IMR-90 (cell line): Measurements from ENCODE around the gene GPC5. TPM values are rescaled to one million over a fixed set of nuclear protein-coding genes. Genes with fewer than 3 reads are reported as not detected.

ENCODE experiments used
- ATAC-seq: fragments of 200-7000 bp; cut with Tn5 transposase; 2 replicates; pipeline ENCODE4 v1.9.1; 2020; ENCODE audit warnings: low read depth, mild to moderate bottlenecking, moderate library complexity
- BruUV-seq: library from RNA; stranded (reverse); fragments of 400-500 nt; replicated peaks from 2 replicates; lab custom pipeline; 2021; lab: Mats Ljungman, UMichigan
- CTCF ChIA-PET: fragments of 300-600 bp; formaldehyde crosslinking; extraction: SDS; loops from one replicate; lab custom pipeline; 2021; ENCODE audit warnings: antibody characterized with exemption; lab: Yijun Ruan, JAX
- POLR2A ChIA-PET: fragments of 300-600 bp; sonication (Branson Sonifier 250); formaldehyde crosslinking; loops from one replicate; lab custom pipeline; 2022; ENCODE audit warnings: antibody characterized with exemption; ENCODE audit not compliant: unreplicated experiment; lab: Charles Lee
- DNase-seq: peaks from one replicate; pipeline ENCODE4 v3.0.0; 2013
- H2AFZ ChIP-seq: replicated peaks from 2 replicates; pipeline ENCODE3; 2013; ENCODE audit warnings: low read length, mild to moderate bottlenecking; ENCODE audit not compliant: poor library complexity
- H2AK5ac ChIP-seq: 2 replicates; pipeline ENCODE4 v1.6.1; 2013; ENCODE audit warnings: low read depth, low read length, inconsistent platforms
- H2AK9ac ChIP-seq: replicated peaks from 2 replicates; pipeline ENCODE3; 2013; ENCODE audit warnings: mild to moderate bottlenecking, low read depth, low read length, moderate library complexity; ENCODE audit not compliant: poor library complexity
- H2BK120ac ChIP-seq: 2 replicates; pipeline ENCODE4 v1.6.1; 2013; ENCODE audit warnings: low read depth, low read length, inconsistent platforms
- H2BK15ac ChIP-seq: 3 replicates; pipeline ENCODE4 v1.6.1; 2013; ENCODE audit warnings: low read depth, low read length, inconsistent platforms
- H2BK20ac ChIP-seq: 2 replicates; pipeline ENCODE4 v1.6.1; 2013; ENCODE audit warnings: low read depth, mild to moderate bottlenecking, inconsistent platforms, low read length, moderate library complexity
- H2BK5ac ChIP-seq: 2 replicates; pipeline ENCODE4 v1.6.1; 2013; ENCODE audit warnings: mild to moderate bottlenecking, low read depth, low read length, inconsistent platforms; ENCODE audit not compliant: poor library complexity, severe bottlenecking
- H3K14ac ChIP-seq: replicated peaks from 2 replicates; pipeline ENCODE4 v1.6.1; 2013; ENCODE audit warnings: low read depth, low read length, inconsistent platforms
- H3K18ac ChIP-seq: 2 replicates; pipeline ENCODE4 v1.6.1; 2013; ENCODE audit warnings: low read depth, low read length, control low read depth
- H3K23ac ChIP-seq: 2 replicates; pipeline ENCODE4 v1.6.1; 2013; ENCODE audit warnings: low read depth, low read length, inconsistent platforms
- H3K27ac ChIP-seq: 2 replicates; pipeline ENCODE4 v1.5.1; 2013; ENCODE audit warnings: mild to moderate bottlenecking, control low read depth, low read length; ENCODE audit not compliant: insufficient read depth
- H3K27me3 ChIP-seq: 2 replicates; pipeline ENCODE4 v1.6.1; 2013; ENCODE audit warnings: low read length; ENCODE audit not compliant: control insufficient read depth, insufficient read depth
- H3K36me3 ChIP-seq: 2 replicates; pipeline ENCODE4 v1.6.1; 2013; ENCODE audit warnings: low read length, mixed read lengths; ENCODE audit not compliant: control insufficient read depth, insufficient read depth
- H3K4ac ChIP-seq: 2 replicates; pipeline ENCODE4 v1.6.1; 2013; ENCODE audit warnings: low read depth, low read length, inconsistent platforms
- H3K4me1 ChIP-seq: 2 replicates; pipeline ENCODE4 v1.6.1; 2013; ENCODE audit warnings: low read length, mixed read lengths; ENCODE audit not compliant: control insufficient read depth, insufficient read depth
- H3K4me2 ChIP-seq: 2 replicates; pipeline ENCODE4 v1.6.1; 2013; ENCODE audit warnings: low read depth, mild to moderate bottlenecking, control low read depth, low read length, moderate library complexity
- H3K4me3 ChIP-seq: 2 replicates; pipeline ENCODE4 v1.5.1; 2013; ENCODE audit warnings: low read depth, mild to moderate bottlenecking, control low read depth, low read length, moderate library complexity; ENCODE audit not compliant: insufficient read depth
- H3K56ac ChIP-seq: 2 replicates; pipeline ENCODE4 v1.6.1; 2013; ENCODE audit warnings: low read length, inconsistent platforms; ENCODE audit not compliant: insufficient read depth; ENCODE audit errors: extremely low read depth
- H3K79me1 ChIP-seq, 2 experiments: 2 replicates each; pipeline ENCODE4 v1.6.1; 2013; ENCODE audit warnings: low read length in 2 of 2, inconsistent platforms in 1 of 2, low read depth in 1 of 2
- H3K9ac ChIP-seq: 2 replicates; pipeline ENCODE4 v1.6.1; 2013; ENCODE audit warnings: low read depth, low read length, control low read depth
- H3K9me1 ChIP-seq: 2 replicates; pipeline ENCODE4 v1.6.1; 2013; ENCODE audit warnings: low read length, inconsistent platforms; ENCODE audit not compliant: insufficient read depth
- H3K9me3 ChIP-seq: 2 replicates; pipeline ENCODE4 v1.6.1; 2013; ENCODE audit warnings: low read length; ENCODE audit not compliant: control insufficient read depth, insufficient read depth
- H4K20me1 ChIP-seq: 2 replicates; pipeline ENCODE4 v1.6.1; 2013; ENCODE audit warnings: low read length, inconsistent platforms; ENCODE audit not compliant: insufficient read depth
- H4K5ac ChIP-seq: 2 replicates; pipeline ENCODE4 v1.6.1; 2013; ENCODE audit warnings: mild to moderate bottlenecking, low read depth, low read length, control low read depth
- H4K8ac ChIP-seq, 2 experiments: 2 replicates each; pipeline ENCODE4 v1.6.1; 2013; ENCODE audit warnings: low read depth in 2 of 2, low read length in 2 of 2, control low read depth in 1 of 2, inconsistent platforms in 1 of 2
- H4K91ac ChIP-seq: 2 replicates; pipeline ENCODE4 v1.6.1; 2013; ENCODE audit warnings: low read depth, low read length, inconsistent platforms; ENCODE audit not compliant: insufficient read depth
- BHLHE40 ChIP-seq: fragments of 150-350 bp; IDR thresholded peaks from 2 replicates; pipeline ENCODE4 v1.6.1; 2016; ENCODE audit warnings: mild to moderate bottlenecking, low read depth, low read length
- CEBPB ChIP-seq: IDR thresholded peaks from 2 replicates; pipeline ENCODE4 v1.6.1; 2012; ENCODE audit warnings: low read depth, low read length, improper control_type of control experiment
- CHD1 ChIP-seq: IDR thresholded peaks from 2 replicates; pipeline ENCODE4 v1.6.1; 2012; ENCODE audit warnings: low read depth, low read length, improper control_type of control experiment
- ELK1 ChIP-seq: fragments of 150-350 bp; IDR thresholded peaks from 2 replicates; pipeline ENCODE4 v1.6.1; 2016; ENCODE audit warnings: low read depth, mild to moderate bottlenecking, low read length, moderate library complexity, borderline replicate concordance
- FOS ChIP-seq: fragments of 150-350 bp; IDR thresholded peaks from 2 replicates; pipeline ENCODE4 v1.6.1; 2016; ENCODE audit warnings: low read depth, low read length
- MAFK ChIP-seq: IDR thresholded peaks from 2 replicates; pipeline ENCODE4 v1.6.1; 2012; ENCODE audit warnings: low read depth, low read length, improper control_type of control experiment
- MAZ ChIP-seq: IDR thresholded peaks from 2 replicates; pipeline ENCODE4 v1.6.1; 2012; ENCODE audit warnings: low read depth, mild to moderate bottlenecking, low read length, improper control_type of control experiment, moderate library complexity, borderline replicate concordance
- MXI1 ChIP-seq: IDR thresholded peaks from 2 replicates; pipeline ENCODE4 v1.6.1; 2012; ENCODE audit warnings: low read depth, mild to moderate bottlenecking, low read length, moderate library complexity, borderline replicate concordance
- NFE2L2 ChIP-seq: fragments of 150-350 bp; IDR thresholded peaks from 2 replicates; pipeline ENCODE4 v1.6.1; 2016; ENCODE audit warnings: low read depth, mild to moderate bottlenecking, low read length
- POLR2A ChIP-seq: IDR thresholded peaks from 2 replicates; pipeline ENCODE4 v1.6.1; 2012; ENCODE audit warnings: mild to moderate bottlenecking, low read depth, low read length
- RAD21 ChIP-seq: IDR thresholded peaks from 2 replicates; pipeline ENCODE4 v1.6.1; 2012; ENCODE audit warnings: low read length, improper control_type of control experiment
- RCOR1 ChIP-seq: IDR thresholded peaks from 2 replicates; pipeline ENCODE4 v1.6.1; 2012; ENCODE audit warnings: mild to moderate bottlenecking, low read length, improper control_type of control experiment; ENCODE audit not compliant: insufficient replicate concordance
- RFX5 ChIP-seq: IDR thresholded peaks from 2 replicates; pipeline ENCODE4 v1.8.0; 2012; ENCODE audit warnings: low read depth, mild to moderate bottlenecking, low read length, moderate library complexity
- SMC3 ChIP-seq: fragments of 150-350 bp; IDR thresholded peaks from 2 replicates; pipeline ENCODE4 v1.6.1; 2016; ENCODE audit warnings: low read depth, mild to moderate bottlenecking, antibody characterized with exemption, low read length, moderate library complexity
- USF2 ChIP-seq: fragments of 150-350 bp; IDR thresholded peaks from 2 replicates; pipeline ENCODE4 v1.6.1; 2017; ENCODE audit warnings: mild to moderate bottlenecking, antibody characterized with exemption, low read length, low read depth
- WGBS, 2 experiments: methylation state at CpG; one replicate each; pipeline versions ENCODE4 v1.1.5 to v1.1.7; 2013; ENCODE audit warnings: missing lambda C conversion rate in 2 of 2; ENCODE audit not compliant: insufficient read length in 1 of 2; ENCODE audit errors: extremely low coverage in 2 of 2; 5-methylcytosine and 5-hydroxymethylcytosine counted together
- dilution Hi-C: fragments of 300-500 bp; cut with HindIII; formaldehyde crosslinking; loops from one replicate; pipeline ENCODE4 v1.14.3; 2018; ENCODE audit warnings: low sequenced_read_pairs; ENCODE audit not compliant: unreplicated experiment
- in situ Hi-C: fragments of 300-500 bp; cut with MboI; formaldehyde crosslinking; loops from 3 replicates; pipeline ENCODE4 v1.14.3; 2019; ENCODE audit warnings: low sequenced_read_pairs, inconsistent platforms, mixed read lengths
- intact Hi-C: fragments of 100-400 bp; cut with micrococcal nuclease; formaldehyde crosslinking; loops from 2 replicates; pipeline ENCODE4 v1.10.0; 2022
- polyA plus RNA-seq, 3 experiments: library from polyadenylated mRNA; depleted of rRNA; stranded (reverse); fragments of >200 nt; gene quantifications; 2 replicates each; pipeline ENCODE4 v1.2.3, GENCODE V29; 2012; ENCODE audit warnings: low replicate concordance in 1 of 3
- total RNA-seq: library from RNA; depleted of rRNA; stranded (reverse); fragments of >200 nt; gene quantifications from 2 replicates; pipeline ENCODE4 v1.2.3, GENCODE V29; 2012
- TF ChIP-seq, protein P1 (sequence below): conservative IDR thresholded peaks from 2 replicates; pipeline ENCODE4 v1.5.1; 2012; ENCODE audit warnings: mild to moderate bottlenecking, low read depth, low read length, improper control_type of control experiment

GPC5 gene
- total and polyA plus RNA-seq, 2 of the 4 experiments (the other 2 are of a cell fraction), result 0.94 to 1.8 TPM

- no peak overlapping the region for H2AFZ ChIP-seq
- no peak overlapping the region for H3K4me2 ChIP-seq
- no peak for DNase-seq
- no peak for TF ChIP-seq MAZ
- no peak for TF ChIP-seq POLR2A
- no peak for TF ChIP-seq ELK1
- TF ChIP-seq, protein P1, sequence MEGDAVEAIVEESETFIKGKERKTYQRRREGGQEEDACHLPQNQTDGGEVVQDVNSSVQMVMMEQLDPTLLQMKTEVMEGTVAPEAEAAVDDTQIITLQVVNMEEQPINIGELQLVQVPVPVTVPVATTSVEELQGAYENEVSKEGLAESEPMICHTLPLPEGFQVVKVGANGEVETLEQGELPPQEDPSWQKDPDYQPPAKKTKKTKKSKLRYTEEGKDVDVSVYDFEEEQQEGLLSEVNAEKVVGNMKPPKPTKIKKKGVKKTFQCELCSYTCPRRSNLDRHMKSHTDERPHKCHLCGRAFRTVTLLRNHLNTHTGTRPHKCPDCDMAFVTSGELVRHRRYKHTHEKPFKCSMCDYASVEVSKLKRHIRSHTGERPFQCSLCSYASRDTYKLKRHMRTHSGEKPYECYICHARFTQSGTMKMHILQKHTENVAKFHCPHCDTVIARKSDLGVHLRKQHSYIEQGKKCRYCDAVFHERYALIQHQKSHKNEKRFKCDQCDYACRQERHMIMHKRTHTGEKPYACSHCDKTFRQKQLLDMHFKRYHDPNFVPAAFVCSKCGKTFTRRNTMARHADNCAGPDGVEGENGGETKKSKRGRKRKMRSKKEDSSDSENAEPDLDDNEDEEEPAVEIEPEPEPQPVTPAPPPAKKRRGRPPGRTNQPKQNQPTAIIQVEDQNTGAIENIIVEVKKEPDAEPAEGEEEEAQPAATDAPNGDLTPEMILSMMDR, result no peak
- no peak for TF ChIP-seq SMC3
- no peak for TF ChIP-seq NFE2L2
- no peak for TF ChIP-seq USF2
- no peak for TF ChIP-seq FOS
- TF ChIP-seq RCOR1, result no peak
- TF ChIP-seq CHD1, result no peak
- no peak for TF ChIP-seq RFX5
- TF ChIP-seq MXI1, result no peak
- no peak for TF ChIP-seq RAD21
- TF ChIP-seq BHLHE40, result no peak
- no peak for TF ChIP-seq MAFK
- no peak for TF ChIP-seq CEBPB
- peaks cover 15% of the 10 kb centered on the region for H3K36me3 ChIP-seq
- WGBS, 2 experiments, result 93% methylated on average over 3 of the region's 6 CpGs; no CpG with 5 or more reads in 1 of the 2 experiments
- no peak overlapping the region for H2BK120ac ChIP-seq
- peaks cover 13 to 19% of the 10 kb centered on the region in 2 experiments for H3K79me1 ChIP-seq
- no peak overlapping the region for H3K4me3 ChIP-seq
- H2AK5ac ChIP-seq, result no peak overlapping the region
- no peak overlapping the region for H2BK20ac ChIP-seq
- H2BK15ac ChIP-seq, result no peak overlapping the region
- intact Hi-C loops (no loop called here), in situ Hi-C loops (no loop called here), dilution Hi-C loops (no loop called here)
- H3K9me3 ChIP-seq, result no peaks in the 10 kb centered on the region
- H4K8ac ChIP-seq, result no peak overlapping the region
- BruUV-seq, result no TSS peak
- 0 out of 2 replicates have a peak, but pooled peaks cover 4% of the 10 kb centered on the region for H3K9me1 ChIP-seq
- H3K9ac ChIP-seq, result no peak overlapping the region
- no peak for ATAC-seq
- H4K20me1 ChIP-seq, result peaks cover 12% of the 10 kb centered on the region
- no peak overlapping the region for H4K91ac ChIP-seq
- H3K56ac ChIP-seq, result no peak overlapping the region
- no peak overlapping the region for H2BK5ac ChIP-seq
- peaks cover 3% of the 10 kb centered on the region for H3K4me1 ChIP-seq
- H3K4ac ChIP-seq, result no peak overlapping the region
- H3K14ac ChIP-seq, result no peak overlapping the region
- H3K27me3 ChIP-seq, result no peaks in the 10 kb centered on the region
- no peak overlapping the region for H3K18ac ChIP-seq
- CTCF ChIA-PET, result no interaction called here
- no peak overlapping the region for H4K5ac ChIP-seq
- no peak overlapping the region for H3K23ac ChIP-seq
- POLR2A ChIA-PET, result no interaction called here
- H3K27ac ChIP-seq, result no peak overlapping the region
- no peak overlapping the region for H2AK9ac ChIP-seq
These were observed 43.2 kb upstream of the GPC5 start for GRCh38 chr13:91355099-91355825.
